KG1 (cell line): ENCODE measurements around the gene ULK4.
"Not testable (repeated sequence)": the region's sequence is repeated elsewhere in the genome, so short reads cannot be mapped to it uniquely, and the experiment has no call there.

Source experiments
- DNase-seq: peaks from one replicate; lab custom pipeline; 2025; lab: John Stamatoyannopoulos, UW

Gene ULK4

GRCh38 chr3:41961751-41962679 lies at the start of gene ULK4:
Gene ULK4, minus strand, starts transcription at chr3:41962103. Its CDS starts 7,344 bp downstream, at chr3:41954759.
- DNase-seq, result peak; percentile 98

- no peak for DNase-seq
Observed at GRCh38 chr3:42010530-42010929, 48.6 kb upstream of the ULK4 start.

GRCh38 chr3:42009456-42009855 lies 47.6 kb upstream of the ULK4 start:
- no peak for DNase-seq

GRCh38 chr3:42007785-42008184 lies 45.9 kb upstream of the ULK4 start:
- DNase-seq, result no peak

- no peak for DNase-seq
Observed at GRCh38 chr3:42005401-42005800, 43.5 kb upstream of the ULK4 start.

GRCh38 chr3:42002790-42003189 lies 40.9 kb upstream of the ULK4 start:
- DNase-seq, result no peak

- DNase-seq, result no peak
Observed at GRCh38 chr3:42001777-42002176, 39.9 kb upstream of the ULK4 start.

- no peak for DNase-seq
Observed at GRCh38 chr3:41999909-42000308, 38.0 kb upstream of the ULK4 start.

- no peak for DNase-seq
Observed at GRCh38 chr3:41997702-41998550, 36.0 kb upstream of the ULK4 start.

- no peak for DNase-seq
Observed at GRCh38 chr3:41991437-41991836, 29.5 kb upstream of the ULK4 start.

- DNase-seq, result no peak
Observed at GRCh38 chr3:41989518-41989917, 27.6 kb upstream of the ULK4 start.

GRCh38 chr3:41987627-41988026 lies 25.7 kb upstream of the ULK4 start:
- DNase-seq, result no peak

- DNase-seq, result no peak
Observed at GRCh38 chr3:41986561-41986960, 24.7 kb upstream of the ULK4 start.

GRCh38 chr3:41985018-41985417 lies 23.1 kb upstream of the ULK4 start:
- DNase-seq, result no peak

GRCh38 chr3:41983091-41983490 lies 21.2 kb upstream of the ULK4 start:
- not testable (repeated sequence) for DNase-seq

- DNase-seq, result not testable (repeated sequence)
Observed at GRCh38 chr3:41977401-41977800, 15.5 kb upstream of the ULK4 start.

- DNase-seq, result no peak
Observed at GRCh38 chr3:41975416-41976103, 13.7 kb upstream of the ULK4 start.

GRCh38 chr3:41974223-41974622 lies 12.3 kb upstream of the ULK4 start:
- DNase-seq, result no peak

GRCh38 chr3:41972802-41973201 lies 10.9 kb upstream of the ULK4 start:
- no peak for DNase-seq

- DNase-seq, result no peak
Observed at GRCh38 chr3:41966206-41966605, 4.3 kb upstream of the ULK4 start.

GRCh38 chr3:41963823-41964222 lies 1.9 kb upstream of the ULK4 start:
- no peak for DNase-seq
